Hepatocyte (in vitro differentiated cells): Measurements from ENCODE around the gene DNAJC30.

Experiments used
- CTCF ChIP-seq: fragments of 200-600 bp; sonication (generic); IDR thresholded peaks from 2 replicates; pipeline ENCODE4 v1.5.1; 2016; ENCODE audit warnings: antibody characterized with exemption, mild to moderate bottlenecking; ENCODE audit not compliant: poor library complexity
- EZH2 ChIP-seq: fragments of 200-600 bp; sonication (generic); IDR thresholded peaks from 2 replicates; pipeline ENCODE4 v1.6.1; 2016; ENCODE audit warnings: antibody characterized with exemption, mild to moderate bottlenecking, borderline replicate concordance
- EZH2phosphoT487 ChIP-seq: fragments of 200-600 bp; sonication (generic); IDR thresholded peaks from one replicate; pipeline ENCODE4 v1.6.1; 2018; ENCODE audit warnings: antibody characterized with exemption, mild to moderate bottlenecking, low read depth, moderate library complexity; ENCODE audit not compliant: unreplicated experiment, severe bottlenecking

GRCh38 chr7:73723813-73724212 lies 40.6 kb upstream of the DNAJC30 start:
- no peak for TF ChIP-seq CTCF
- no peak for TF ChIP-seq EZH2
- TF ChIP-seq EZH2phosphoT487: no peak
